Left hindlimb (tissue), 1 donor: ENCODE measurements around the gene WIPF3.
"Not testable (repeated sequence)": the region's sequence is repeated elsewhere in the genome, so short reads cannot be mapped to it uniquely, and the experiment has no call there.

ENCODE experiments used
- DNase-seq: peaks from one replicate; pipeline ENCODE4 v3.0.0-alpha.2; 2018

Gene WIPF3

GRCh38 chr7:29883462-29884398 is 77.4 kb downstream of the WIPF3 start:
- DNase-seq, result peak; percentile 50

GRCh38 chr7:29884399-29885272 is 78.3 kb downstream of the WIPF3 start:
- DNase-seq, result peak; percentile 45

GRCh38 chr7:29885626-29886025 is 79.3 kb downstream of the WIPF3 start:
- no peak for DNase-seq

GRCh38 chr7:29886827-29887226 is 80.5 kb downstream of the WIPF3 start:
- no peak for DNase-seq

GRCh38 chr7:29888006-29888405 is 81.7 kb downstream of the WIPF3 start:
- no peak for DNase-seq

GRCh38 chr7:29889288-29889687 is 83.0 kb downstream of the WIPF3 start:
- DNase-seq, result no peak

GRCh38 chr7:29890251-29890650 is 83.9 kb downstream of the WIPF3 start:
- no peak for DNase-seq

- not testable (repeated sequence) for DNase-seq
Measured at GRCh38 chr7:29890786-29891185, 84.5 kb downstream of the WIPF3 start.

- DNase-seq, result no peak
Measured at GRCh38 chr7:29891766-29892165, 85.5 kb downstream of the WIPF3 start.

GRCh38 chr7:29892231-29892630 is 85.9 kb downstream of the WIPF3 start:
- DNase-seq, result no peak

- DNase-seq, result no peak
Measured at GRCh38 chr7:29893351-29893965, 87.2 kb downstream of the WIPF3 start.

- DNase-seq, result no peak
Measured at GRCh38 chr7:29894256-29894655, 87.9 kb downstream of the WIPF3 start.

- DNase-seq, result no peak
Measured at GRCh38 chr7:29895559-29895958, 89.3 kb downstream of the WIPF3 start.

GRCh38 chr7:29896685-29897411 is 90.5 kb downstream of the WIPF3 start:
- DNase-seq, result no peak

- no peak for DNase-seq
Measured at GRCh38 chr7:29898301-29898700, 92.0 kb downstream of the WIPF3 start.

GRCh38 chr7:29900745-29901144 is 94.4 kb downstream of the WIPF3 start:
- no peak for DNase-seq

- no peak for DNase-seq
Measured at GRCh38 chr7:29906200-29907022, 100.1 kb downstream of the WIPF3 start.

- no peak for DNase-seq
Measured at GRCh38 chr7:29914180-29914579, 107.9 kb downstream of the WIPF3 start.

- no peak for DNase-seq
Measured at GRCh38 chr7:29915481-29916215, 109.3 kb downstream of the WIPF3 start.

GRCh38 chr7:29917641-29918040 is 111.3 kb downstream of the WIPF3 start:
- DNase-seq, result no peak

- DNase-seq, result no peak
Measured at GRCh38 chr7:29918850-29919249, 112.5 kb downstream of the WIPF3 start.
